Dendritic cell treated with granulocyte-macrophage colony-stimulating factor and Interleukin-4, amounts not matched to agents 40 ng/mL and 50 ng/mL, for 4 days (primary cell): ENCODE measurements around the gene DDX11.
"Not testable (repeated sequence)": the region's sequence is repeated elsewhere in the genome, so short reads cannot be mapped to it uniquely, and the experiment has no call there.

Source experiments
- H3K27ac Mint-ChIP-seq: one replicate; pipeline ENCODE4 v1.8.0; 2022; ENCODE audit warnings: mild to moderate bottlenecking, mixed read lengths
- H3K27me3 Mint-ChIP-seq: one replicate; pipeline ENCODE4 v1.8.0; 2022; ENCODE audit warnings: mild to moderate bottlenecking, mixed read lengths
- H3K36me3 Mint-ChIP-seq: one replicate; pipeline ENCODE4 v1.8.0; 2022; ENCODE audit warnings: low read depth, mixed read lengths
- H3K4me1 Mint-ChIP-seq: one replicate; pipeline ENCODE4 v1.8.0; 2022; ENCODE audit warnings: low read depth, mixed read lengths
- H3K4me3 Mint-ChIP-seq: one replicate; pipeline ENCODE4 v1.8.0; 2022; ENCODE audit warnings: mild to moderate bottlenecking, moderate library complexity, mixed read lengths
- H3K9me3 Mint-ChIP-seq: one replicate; pipeline ENCODE4 v1.8.0; 2022; ENCODE audit warnings: mixed read lengths
- intact Hi-C: fragments of 100-400 bp; cut with micrococcal nuclease; formaldehyde crosslinking; loops from one replicate; pipeline ENCODE4 v1.15.0; 2022

Gene DDX11

DNA sequence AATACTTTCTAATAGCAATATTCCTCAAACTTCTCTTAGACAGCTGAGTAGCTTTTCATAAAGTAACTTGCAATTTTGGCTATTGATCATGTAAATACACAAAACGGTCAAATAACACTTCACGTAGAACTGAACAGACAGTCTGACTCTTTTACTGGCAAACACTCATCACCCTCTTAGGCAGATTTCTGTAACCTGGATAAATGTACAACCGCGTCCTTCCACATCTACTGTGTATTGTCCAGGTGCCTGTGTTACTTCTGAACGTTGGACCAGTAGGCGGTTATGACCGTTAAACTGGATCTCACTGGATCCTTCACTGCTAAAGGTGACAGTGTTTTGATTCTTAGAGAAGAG is 43.2 kb downstream of the DDX11 start:
- not testable (repeated sequence) for H3K36me3 Mint-ChIP-seq, H3K27ac Mint-ChIP-seq, H3K4me3 Mint-ChIP-seq, H3K9me3 Mint-ChIP-seq, H3K4me1 Mint-ChIP-seq
- H3K27me3 Mint-ChIP-seq, result peaks cover 40% of the 10 kb centered on the region
- intact Hi-C loops, result loop anchor here (10.0 kb wide), 1 partner anchor 158 kb away; no protein-coding TSS in a partner anchor

DNA sequence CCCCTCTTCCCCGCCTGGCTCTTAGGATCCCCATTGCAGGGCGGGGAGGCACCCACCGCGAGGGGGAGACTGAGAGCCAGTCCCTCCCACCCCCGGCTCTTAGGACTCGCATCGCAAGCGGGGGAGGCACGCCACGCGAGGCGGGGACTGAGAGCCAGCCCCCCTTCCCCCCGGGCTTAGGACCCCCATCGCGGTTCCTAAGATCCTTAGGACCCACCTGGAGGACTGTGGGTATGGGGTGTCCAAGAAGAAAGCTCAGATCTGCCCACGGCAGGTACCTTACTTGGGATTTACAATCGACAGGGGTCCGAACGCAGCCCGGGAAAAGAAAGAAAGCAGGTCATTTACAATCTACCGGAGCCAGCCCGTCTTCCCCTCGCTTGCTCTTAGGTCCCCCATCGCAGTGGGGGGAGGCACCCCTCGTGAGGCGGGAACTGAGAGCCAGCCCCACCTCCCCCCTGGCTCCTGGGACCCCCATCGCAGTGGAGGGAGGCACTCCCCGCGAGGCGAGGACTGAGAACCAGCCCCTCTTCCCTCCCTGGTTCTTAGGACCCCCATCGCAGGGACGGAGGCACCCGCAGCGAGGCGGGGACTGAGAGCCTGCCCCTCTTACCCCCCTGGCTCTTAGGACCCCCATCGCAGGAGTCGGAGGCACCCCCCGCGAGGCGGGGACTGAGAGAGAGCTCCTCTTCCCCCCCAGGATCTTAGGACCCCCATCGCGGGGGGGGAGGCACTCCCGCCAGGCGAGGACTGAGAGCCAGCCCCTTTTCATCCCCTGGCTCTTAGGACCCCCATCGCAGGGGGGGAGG is 43.7 kb downstream of the DDX11 start:
- Mint-ChIP-seq H3K4me1 (peaks cover 5% of the 10 kb centered on the region), H3K9me3 (no peaks in the 10 kb centered on the region), H3K36me3 (no peaks in the 10 kb centered on the region), H3K4me3 (peak overlapping the region; percentile 66), H3K27me3 (peaks cover 40% of the 10 kb centered on the region), H3K27ac (no peak overlapping the region)
- intact Hi-C loops, result loop anchor here (10.0 kb wide), 1 partner anchor 157 kb away; no protein-coding TSS in a partner anchor

GRCh38 chr12:31118347-31119191 is 44.9 kb downstream of the DDX11 start:
- Mint-ChIP-seq H3K4me3 (peak overlapping the region; percentile 32), H3K27ac (no peak overlapping the region), H3K4me1 (peaks cover 5% of the 10 kb centered on the region), H3K36me3 (no peaks in the 10 kb centered on the region), H3K9me3 (no peaks in the 10 kb centered on the region), H3K27me3 (peaks cover 42% of the 10 kb centered on the region)
- intact Hi-C loops, result loop anchor here (10.0 kb wide), 1 partner anchor 156 kb away; no protein-coding TSS in a partner anchor

DNA sequence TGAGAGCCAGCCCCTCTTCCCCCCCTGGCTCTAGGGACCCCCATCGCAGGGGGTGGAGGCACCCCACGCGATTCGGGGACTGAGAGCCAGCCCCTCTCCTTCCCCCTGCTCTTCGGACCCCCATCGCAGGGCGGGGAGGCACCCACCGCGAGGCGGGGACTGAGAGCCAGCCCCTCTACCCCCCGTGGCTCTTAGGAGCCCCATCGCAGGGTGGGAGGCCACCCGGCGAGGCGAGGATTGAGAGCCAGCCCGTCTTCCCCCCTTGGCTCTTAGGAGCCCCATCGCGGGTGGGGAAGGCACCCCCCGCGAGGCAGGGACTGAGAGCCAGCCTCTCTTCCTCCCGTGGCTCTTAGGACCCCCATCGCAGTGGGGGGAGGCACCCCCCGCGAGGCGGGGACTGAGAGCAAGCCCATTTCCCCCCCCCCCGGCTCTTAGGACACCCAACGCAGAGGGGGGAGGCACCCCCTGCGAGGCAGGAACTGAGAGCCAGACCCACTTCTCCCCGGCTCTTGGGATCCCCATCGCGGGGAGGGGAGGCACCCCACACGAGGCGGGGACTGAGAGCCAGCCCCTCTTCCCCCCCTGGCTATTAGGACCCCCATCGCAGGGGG is 45.6 kb downstream of the DDX11 start:
- Mint-ChIP-seq H3K4me1 (peaks cover 5% of the 10 kb centered on the region), H3K9me3 (no peaks in the 10 kb centered on the region), H3K36me3 (no peaks in the 10 kb centered on the region), H3K4me3 (peak overlapping the region; percentile 37), H3K27ac (no peak overlapping the region), H3K27me3 (peaks cover 44% of the 10 kb centered on the region)
- intact Hi-C loops, result loop anchor here (10.0 kb wide), 1 partner anchor 156 kb away; no protein-coding TSS in a partner anchor

- intact Hi-C loops, result loop anchor here (10.0 kb wide), 1 partner anchor 155 kb away; no protein-coding TSS in a partner anchor
- peak overlapping the region; percentile 37 for H3K4me3 Mint-ChIP-seq
- no peaks in the 10 kb centered on the region for H3K36me3 Mint-ChIP-seq
- peaks cover 5% of the 10 kb centered on the region for H3K4me1 Mint-ChIP-seq
- no peak overlapping the region for H3K27ac Mint-ChIP-seq
- H3K9me3 Mint-ChIP-seq, result no peaks in the 10 kb centered on the region
- H3K27me3 Mint-ChIP-seq, result peaks cover 44% of the 10 kb centered on the region
Measured at GRCh38 chr12:31119803-31120211, 46.1 kb downstream of the DDX11 start.

GRCh38 chr12:31120392-31121008 is 46.8 kb downstream of the DDX11 start:
- intact Hi-C loops, result no loop called here
- Mint-ChIP-seq H3K9me3 (no peaks in the 10 kb centered on the region), H3K27ac (no peak overlapping the region), H3K27me3 (peaks cover 41% of the 10 kb centered on the region), H3K4me1 (peaks cover 5% of the 10 kb centered on the region), H3K4me3 (no peak overlapping the region), H3K36me3 (no peaks in the 10 kb centered on the region)

DNA sequence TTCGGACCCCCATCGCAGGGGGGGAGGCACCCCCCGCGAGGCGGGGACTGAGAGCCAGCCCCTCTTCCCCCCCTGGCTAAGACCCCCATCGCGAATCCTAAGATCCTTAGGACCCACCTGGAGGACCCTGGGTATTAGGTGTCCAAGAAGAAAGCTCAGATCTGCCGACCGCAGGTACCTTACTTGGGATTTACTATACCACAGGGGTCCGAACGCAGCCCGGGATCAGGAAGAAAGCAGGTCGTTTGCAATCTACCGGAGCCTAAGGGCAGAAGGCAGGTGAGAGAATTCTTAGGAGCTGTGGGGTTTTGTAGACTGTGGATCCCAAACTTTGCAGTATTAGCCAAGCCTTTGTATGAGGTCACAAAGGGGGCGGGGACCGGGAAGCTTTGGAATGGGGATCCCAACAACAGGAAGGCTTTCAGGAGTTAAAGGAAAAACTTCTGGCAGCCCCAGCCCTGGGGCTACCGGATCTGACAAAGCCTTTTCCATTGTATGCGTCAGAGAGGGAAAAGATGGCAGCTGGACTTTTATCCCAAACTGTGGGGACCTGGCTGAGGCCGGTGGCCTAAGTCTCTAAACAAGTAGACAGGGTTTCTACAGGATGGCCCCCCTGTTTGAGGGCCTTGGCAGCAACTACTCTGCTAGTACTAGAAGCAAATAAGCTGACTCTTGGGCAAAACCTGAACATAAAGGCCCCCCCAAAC is 47.5 kb downstream of the DDX11 start:
- H3K4me1 Mint-ChIP-seq, H3K9me3 Mint-ChIP-seq, H3K4me3 Mint-ChIP-seq, intact Hi-C loops, H3K36me3 Mint-ChIP-seq, H3K27ac Mint-ChIP-seq: not testable (repeated sequence)
- H3K27me3 Mint-ChIP-seq, result peaks cover 41% of the 10 kb centered on the region

GRCh38 chr12:31122481-31122880 is 48.8 kb downstream of the DDX11 start:
- Mint-ChIP-seq H3K9me3 (no peaks in the 10 kb centered on the region), H3K4me1 (no peaks in the 10 kb centered on the region), H3K27me3 (peaks cover 33% of the 10 kb centered on the region), H3K27ac (no peak overlapping the region), H3K36me3 (no peaks in the 10 kb centered on the region), H3K4me3 (no peak overlapping the region)
- intact Hi-C loops, result no loop called here

GRCh38 chr12:31124158-31124557 is 50.5 kb downstream of the DDX11 start:
- intact Hi-C loops, H3K9me3 Mint-ChIP-seq, H3K27ac Mint-ChIP-seq, H3K4me1 Mint-ChIP-seq, H3K4me3 Mint-ChIP-seq, H3K36me3 Mint-ChIP-seq: not testable (repeated sequence)
- H3K27me3 Mint-ChIP-seq, result peaks cover 17% of the 10 kb centered on the region

GRCh38 chr12:31125171-31125570 is 51.5 kb downstream of the DDX11 start:
- H3K4me3 Mint-ChIP-seq, H3K36me3 Mint-ChIP-seq, intact Hi-C loops, H3K9me3 Mint-ChIP-seq, H3K27ac Mint-ChIP-seq, H3K27me3 Mint-ChIP-seq, H3K4me1 Mint-ChIP-seq: not testable (repeated sequence)

- H3K36me3 Mint-ChIP-seq, H3K4me1 Mint-ChIP-seq, H3K4me3 Mint-ChIP-seq, H3K27ac Mint-ChIP-seq, H3K9me3 Mint-ChIP-seq, intact Hi-C loops, H3K27me3 Mint-ChIP-seq: not testable (repeated sequence)
Measured at GRCh38 chr12:31127209-31127848, 53.7 kb downstream of the DDX11 start.

GRCh38 chr12:31136581-31136980 is 62.9 kb downstream of the DDX11 start:
- H3K27ac Mint-ChIP-seq, H3K27me3 Mint-ChIP-seq, intact Hi-C loops, H3K4me1 Mint-ChIP-seq, H3K36me3 Mint-ChIP-seq, H3K4me3 Mint-ChIP-seq: not testable (repeated sequence)
- H3K9me3 Mint-ChIP-seq, result peaks cover 18% of the 10 kb centered on the region

GRCh38 chr12:31144768-31145167 is 71.1 kb downstream of the DDX11 start:
- intact Hi-C loops, H3K27me3 Mint-ChIP-seq, H3K36me3 Mint-ChIP-seq, H3K27ac Mint-ChIP-seq, H3K4me1 Mint-ChIP-seq, H3K4me3 Mint-ChIP-seq: not testable (repeated sequence)
- H3K9me3 Mint-ChIP-seq, result peaks cover 14% of the 10 kb centered on the region
